Retinal pigment epithelial cell (primary cell): ENCODE data around the gene SAP30BP.

Experiments
- DNase-seq: peaks from one replicate; pipeline ENCODE4 v3.0.0-alpha.2; 2010; ENCODE audit warnings: low read depth
- H3K4me3 ChIP-seq: 2 replicates; pipeline ENCODE4 v1.5.1; 2011; ENCODE audit warnings: mild to moderate bottlenecking, low read length, control low read depth, moderate library complexity
- CTCF ChIP-seq: conservative IDR thresholded peaks from 2 replicates; pipeline ENCODE4 v1.5.1; 2011; ENCODE audit warnings: low read depth, low read length, control low read depth, inconsistent platforms

Gene SAP30BP

GRCh38 chr17:75629157-75629556 is 38.0 kb upstream of the SAP30BP start:
- no peak overlapping the region for H3K4me3 ChIP-seq
- DNase-seq, result no peak
- TF ChIP-seq CTCF, result no peak

- H3K4me3 ChIP-seq, result no peak overlapping the region
- DNase-seq, result no peak
- TF ChIP-seq CTCF, result no peak
Observed at GRCh38 chr17:75630071-75630917, 36.8 kb upstream of the SAP30BP start.

- TF ChIP-seq CTCF, result no peak
- DNase-seq, result no peak
- H3K4me3 ChIP-seq, result no peak overlapping the region
Observed at GRCh38 chr17:75631353-75631752, 35.8 kb upstream of the SAP30BP start.

GRCh38 chr17:75632428-75632827 is 34.7 kb upstream of the SAP30BP start:
- no peak for DNase-seq
- no peak for TF ChIP-seq CTCF
- no peak overlapping the region for H3K4me3 ChIP-seq

GRCh38 chr17:75632863-75633485 is 34.2 kb upstream of the SAP30BP start, which contains the start of gene SMIM5:
Gene SMIM5 (plus strand): TSS chr17:75633434. CDS start chr17:75640202, 6,768 bp downstream.
- H3K4me3 ChIP-seq, result no peak within 1 kb of the TSS
- TF ChIP-seq CTCF, result peak; percentile 96
- no peak for DNase-seq

- DNase-seq, result peak; percentile 62
- no peak overlapping the region for H3K4me3 ChIP-seq
- peak; percentile 69 for TF ChIP-seq CTCF
Observed at GRCh38 chr17:75633486-75634375, 33.4 kb upstream of the SAP30BP start.
